GM23338 (cell line): Measurements from ENCODE around the gene CCDC184. TPM values are rescaled to one million over a fixed set of nuclear protein-coding genes. Genes with fewer than 3 reads are reported as not detected.
"Not testable (repeated sequence)": the region's sequence is repeated elsewhere in the genome, so short reads cannot be mapped to it uniquely, and the experiment has no call there.

Source experiments
- ATAC-seq: fragments of 200-7000 bp; cut with Tn5 transposase; 3 replicates; pipeline ENCODE4 v1.9.1; 2020
- DNase-seq: peaks from one replicate; pipeline ENCODE4 v3.0.0-alpha.2; 2015; ENCODE audit warnings: low spot score
- H2AFZ ChIP-seq: fragments of 200-600 bp; sonication (generic); 2 replicates; pipeline ENCODE4 v1.8.0; 2016; ENCODE audit warnings: antibody characterized with exemption, mild to moderate bottlenecking, moderate library complexity
- H3F3A ChIP-seq: fragments of 200-600 bp; sonication (generic); replicated peaks from 2 replicates; pipeline ENCODE4 v1.8.0; 2017; ENCODE audit warnings: antibody characterized with exemption, mixed run types, low read depth
- H3K27ac ChIP-seq: fragments of 200-600 bp; sonication (generic); 2 replicates; pipeline ENCODE4 v1.6.1; 2016; ENCODE audit warnings: low read depth
- H3K27me3 ChIP-seq: fragments of 200-600 bp; sonication (generic); 2 replicates; pipeline ENCODE4 v1.8.0; 2016; ENCODE audit warnings: mild to moderate bottlenecking, mixed run types, moderate library complexity; ENCODE audit not compliant: insufficient read depth
- H3K36me3 ChIP-seq: fragments of 200-600 bp; sonication (generic); 2 replicates; pipeline ENCODE4 v1.8.0; 2016; ENCODE audit warnings: mild to moderate bottlenecking; ENCODE audit not compliant: insufficient read depth
- H3K4me1 ChIP-seq: fragments of 200-600 bp; sonication (generic); 2 replicates; pipeline ENCODE4 v1.8.0; 2016; ENCODE audit warnings: mild to moderate bottlenecking, moderate library complexity; ENCODE audit not compliant: insufficient read depth
- H3K4me2 ChIP-seq: fragments of 200-600 bp; sonication (generic); 2 replicates; pipeline ENCODE4 v1.7.1; 2017; ENCODE audit warnings: mixed run types
- H3K4me3 ChIP-seq: fragments of 200-600 bp; sonication (generic); 2 replicates; pipeline ENCODE4 v1.6.1; 2016; ENCODE audit warnings: mixed run types
- H3K79me2 ChIP-seq: fragments of 200-600 bp; sonication (generic); replicated peaks from 2 replicates; pipeline ENCODE4 v1.8.0; 2017; ENCODE audit warnings: mild to moderate bottlenecking; ENCODE audit not compliant: insufficient read depth
- H3K9me2 ChIP-seq: fragments of 200-600 bp; sonication (generic); 2 replicates; pipeline ENCODE4 v1.8.0; 2017; ENCODE audit not compliant: insufficient read depth
- H4K20me1 ChIP-seq: fragments of 200-600 bp; sonication (generic); replicated peaks from 2 replicates; pipeline ENCODE4 v1.8.0; 2017; ENCODE audit warnings: mild to moderate bottlenecking; ENCODE audit not compliant: insufficient read depth
- H3K27ac Mint-ChIP-seq: 2 replicates; pipeline ENCODE4 v1.8.0; 2020; ENCODE audit warnings: inconsistent platforms, mild to moderate bottlenecking, moderate library complexity, mixed read lengths
- H3K27me3 Mint-ChIP-seq: 3 replicates; pipeline ENCODE4 v1.8.0; 2022; ENCODE audit warnings: low read depth, mild to moderate bottlenecking, moderate library complexity, mixed read lengths, inconsistent platforms; ENCODE audit not compliant: insufficient read depth, poor library complexity
- H3K36me3 Mint-ChIP-seq: 3 replicates; pipeline ENCODE4 v1.8.0; 2021; ENCODE audit warnings: low read depth, mild to moderate bottlenecking, inconsistent platforms, moderate library complexity, mixed read lengths
- H3K4me1 Mint-ChIP-seq: 3 replicates; pipeline ENCODE4 v1.8.0; 2020; ENCODE audit warnings: mild to moderate bottlenecking, inconsistent platforms, mixed read lengths
- H3K4me3 Mint-ChIP-seq: 3 replicates; pipeline ENCODE4 v1.8.0; 2021; ENCODE audit warnings: moderate library complexity, mild to moderate bottlenecking, inconsistent platforms, mixed read lengths
- H3K9me3 Mint-ChIP-seq: 3 replicates; pipeline ENCODE4 v1.8.0; 2020; ENCODE audit warnings: moderate library complexity, mild to moderate bottlenecking, inconsistent platforms, mixed read lengths
- polyA plus RNA-seq: library from polyadenylated mRNA; unstranded; fragments of >200 nt; fragmentation: Nextera tagmentation; extraction: Ambion mirVana; gene quantifications from 2 replicates; pipeline ENCODE4 v1.2.1, GENCODE V29; 2016
- total RNA-seq: library from RNA; depleted of rRNA; stranded (reverse); fragments of >200 nt; shearing (Covaris generic); gene quantifications from 2 replicates; pipeline ENCODE4 v1.2.3, GENCODE V29; 2014; rRNA removed

CCDC184 gene
- total and polyA plus RNA-seq, 2 experiments from 2014 or later = 1.8 to 2.8 TPM

GRCh38 chr12:48231169-48231958, 47.9 kb downstream of the CCDC184 start:
- not testable (repeated sequence) for H3K4me3 ChIP-seq, H3K4me3 Mint-ChIP-seq, H3K4me1 Mint-ChIP-seq

More at GRCh38 chr12:48231169-48231958, 47.9 kb downstream of the CCDC184 start:
- DNase-seq, H3K27me3 Mint-ChIP-seq, H2AFZ ChIP-seq, H3K36me3 ChIP-seq, H3K27me3 ChIP-seq, H3K9me3 Mint-ChIP-seq, H3K9me2 ChIP-seq, ATAC-seq, H4K20me1 ChIP-seq, H3K27ac ChIP-seq, H3K4me2 ChIP-seq, H3K36me3 Mint-ChIP-seq, H3K27ac Mint-ChIP-seq, H3F3A ChIP-seq, H3K4me1 ChIP-seq, H3K79me2 ChIP-seq: not testable (repeated sequence)

Other genes starting within 250 kb of the CCDC184 start
- gene TMEM106C, start 220.0 kb upstream of the CCDC184 start, total RNA-seq = 53.4 and 83.7 TPM in 2 replicates
- 37.3 and 43.5 TPM in 2 replicates for gene TMEM106C, start 220.0 kb upstream of the CCDC184 start, polyA plus RNA-seq
- 24.6 and 31.8 TPM in 2 replicates for gene COL2A1, start 179.2 kb upstream of the CCDC184 start, total RNA-seq
- gene COL2A1, start 179.2 kb upstream of the CCDC184 start, polyA plus RNA-seq = 5.9 and 7.0 TPM in 2 replicates
- 23.7 and 27.7 TPM in 2 replicates for gene SENP1, start 77.6 kb upstream of the CCDC184 start, total RNA-seq
- gene SENP1, start 77.6 kb upstream of the CCDC184 start, polyA plus RNA-seq = 7.6 and 8.6 TPM in 2 replicates
- gene PFKM, start 64.3 kb upstream of the CCDC184 start, total RNA-seq = 78.6 and 82.5 TPM in 2 replicates
- gene PFKM, start 64.3 kb upstream of the CCDC184 start, polyA plus RNA-seq = 47.2 and 52.4 TPM in 2 replicates
- gene ASB8, start 26.1 kb upstream of the CCDC184 start, total RNA-seq = 5.4 and 8.4 TPM in 2 replicates
- gene ASB8, start 26.1 kb upstream of the CCDC184 start, polyA plus RNA-seq = 5.4 and 6.4 TPM in 2 replicates
- not detected in 2 replicates for gene OR10AD1, start 19.6 kb downstream of the CCDC184 start, total RNA-seq
- gene OR10AD1, start 19.6 kb downstream of the CCDC184 start, polyA plus RNA-seq = 0.17 TPM in 1 of 2 replicates, not detected in the other
- 5.3 and 7.2 TPM in 2 replicates for gene ZNF641, start 167.3 kb downstream of the CCDC184 start, total RNA-seq
- gene ZNF641, start 167.3 kb downstream of the CCDC184 start, polyA plus RNA-seq = 1.4 and 1.7 TPM in 2 replicates